H1 (cell line): ENCODE results near the gene DNAJC7. TPM values are rescaled to one million over a fixed set of nuclear protein-coding genes. Genes with fewer than 3 reads are reported as not detected.

Experiments used
- CTCF ChIA-PET: fragments of 300-600 bp; sonication (Branson Sonifier 250); formaldehyde crosslinking; loops from one replicate; lab custom pipeline; 2021; ENCODE audit not compliant: partially characterized antibody; lab: Charles Lee
- POLR2A ChIA-PET: fragments of 300-600 bp; sonication (Branson Sonifier 250); formaldehyde crosslinking; loops from one replicate; lab custom pipeline; 2021; ENCODE audit warnings: inconsistent platforms; ENCODE audit not compliant: partially characterized antibody; lab: Charles Lee
- DNase-seq, 2 experiments: peaks; one replicate each; pipeline versions ENCODE4 v3.0.0 to v3.0.0-alpha.2; 2010 to 2022; ENCODE audit warnings: low spot score in 2 of 2, low read depth in 1 of 2, mixed read lengths in 1 of 2
- FAIRE-seq: peaks from 2 replicates; lab custom pipeline; 2011; peaks lifted over from hg19 to GRCh38; lab: Jason Lieb, UNC
- H2AFZ ChIP-seq: 2 replicates; pipeline ENCODE4 v1.8.1; 2012; ENCODE audit warnings: low read length, inconsistent platforms
- H2AK5ac ChIP-seq: 2 replicates; pipeline ENCODE4 v1.6.1; 2013; ENCODE audit warnings: low read depth, low read length
- H2BK120ac ChIP-seq: replicated peaks from 2 replicates; pipeline ENCODE3; 2013; ENCODE audit warnings: low read depth, low read length, inconsistent platforms
- H2BK12ac ChIP-seq: 2 replicates; pipeline ENCODE4 v1.6.1; 2013; ENCODE audit warnings: low read depth, low read length
- H2BK15ac ChIP-seq: 2 replicates; pipeline ENCODE4 v1.6.1; 2013; ENCODE audit warnings: low read length
- H2BK20ac ChIP-seq: 2 replicates; pipeline ENCODE4 v1.6.1; 2013; ENCODE audit warnings: low read length
- H2BK5ac ChIP-seq: 2 replicates; pipeline ENCODE4 v1.6.1; 2013; ENCODE audit warnings: low read depth, low read length
- H3K14ac ChIP-seq: 2 replicates; pipeline ENCODE4 v1.6.1; 2013; ENCODE audit warnings: inconsistent platforms; ENCODE audit not compliant: insufficient read length
- H3K18ac ChIP-seq: 2 replicates; pipeline ENCODE4 v1.6.1; 2013; ENCODE audit warnings: low read length; ENCODE audit errors: extremely low read depth
- H3K23ac ChIP-seq: 2 replicates; pipeline ENCODE4 v1.6.1; 2013; ENCODE audit warnings: inconsistent platforms; ENCODE audit not compliant: insufficient read length
- H3K23me2 ChIP-seq: 2 replicates; pipeline ENCODE4 v1.6.1; 2013; ENCODE audit warnings: low read depth, low read length
- H3K27ac ChIP-seq: 2 replicates; pipeline ENCODE4 v1.6.1; 2011; ENCODE audit warnings: low read depth, low read length, inconsistent platforms
- H3K27me3 ChIP-seq, 4 experiments: replicated peaks in 1 of 4; 1 replicate in 1 of 4; 2 replicates in 3 of 4; pipeline versions ENCODE4 v1.6.1 to v1.8.1; 2011 to 2013; ENCODE audit warnings: low read length in 3 of 4, mild to moderate bottlenecking in 3 of 4, inconsistent platforms in 2 of 4, mixed read lengths in 2 of 4, moderate library complexity in 1 of 4; ENCODE audit not compliant: control insufficient read depth in 3 of 4, insufficient read depth in 3 of 4; ENCODE audit errors: extremely low read depth in 1 of 4
- H3K36me3 ChIP-seq, 4 experiments: 2 replicates each; pipeline versions ENCODE4 v1.6.1 to v1.8.1; 2011 to 2013; ENCODE audit warnings: mild to moderate bottlenecking in 4 of 4, low read length in 3 of 4, moderate library complexity in 2 of 4, control low read depth in 1 of 4, inconsistent platforms in 1 of 4; ENCODE audit not compliant: insufficient read depth in 4 of 4, control insufficient read depth in 2 of 4
- H3K4ac ChIP-seq: replicated peaks from 2 replicates; pipeline ENCODE3; 2013; ENCODE audit warnings: low read length, low read depth, mixed read lengths, inconsistent platforms; ENCODE audit not compliant: insufficient read length
- H3K4me1 ChIP-seq, 4 experiments: replicated peaks in 1 of 4; 1 replicate in 1 of 4; 2 replicates in 3 of 4; pipeline versions ENCODE4 v1.6.1 to v1.8.1; 2011 to 2013; ENCODE audit warnings: low read length in 3 of 4, inconsistent platforms in 2 of 4, mixed read lengths in 1 of 4; ENCODE audit not compliant: insufficient read depth in 4 of 4, control insufficient read depth in 3 of 4
- H3K4me2 ChIP-seq, 2 experiments: 2 replicates each; pipeline versions ENCODE4 v1.6.1 to v1.8.1; 2011 to 2013; ENCODE audit warnings: low read depth in 2 of 2, low read length in 2 of 2, control low read depth in 1 of 2, inconsistent platforms in 1 of 2, mild to moderate bottlenecking in 1 of 2; ENCODE audit not compliant: insufficient read depth in 1 of 2
- H3K4me3 ChIP-seq, 4 experiments: fragments of 200-600, 300-600 bp in 1 of 4; sonication (generic), shearing (Covaris generic), sonication (Bioruptor Twin) in 1 of 4; 2 replicates each; pipeline versions ENCODE4 v1.5.1 to v1.8.1; 2011 to 2016; ENCODE audit warnings: low read length in 4 of 4, low read depth in 3 of 4, control low read depth in 2 of 4, inconsistent platforms in 2 of 4, mild to moderate bottlenecking in 2 of 4, mixed read lengths in 1 of 4, moderate library complexity in 1 of 4; ENCODE audit not compliant: insufficient read depth in 2 of 4; ENCODE audit errors: extremely low read depth in 1 of 4
- H3K56ac ChIP-seq: replicated peaks from 2 replicates; pipeline ENCODE3; 2013; ENCODE audit warnings: low read depth, mild to moderate bottlenecking, mixed read lengths, low read length, inconsistent platforms; ENCODE audit not compliant: insufficient read length
- H3K79me1 ChIP-seq: 2 replicates; pipeline ENCODE4 v1.6.1; 2013; ENCODE audit warnings: low read depth, low read length, control low read depth
- H3K79me2 ChIP-seq, 2 experiments: 2 replicates each; pipeline versions ENCODE4 v1.6.1 to v1.8.1; 2012 to 2013; ENCODE audit warnings: low read length in 2 of 2, mild to moderate bottlenecking in 2 of 2, inconsistent platforms in 1 of 2; ENCODE audit not compliant: insufficient read depth in 2 of 2, control insufficient read depth in 1 of 2
- H3K9ac ChIP-seq, 4 experiments: replicated peaks in 1 of 4; 1 replicate in 1 of 4; 2 replicates in 3 of 4; pipeline versions ENCODE4 v1.6.1 to v1.8.1; 2011 to 2013; ENCODE audit warnings: low read depth in 3 of 4, low read length in 3 of 4, control low read depth in 2 of 4, mild to moderate bottlenecking in 2 of 4, moderate library complexity in 2 of 4, inconsistent platforms in 1 of 4; ENCODE audit errors: extremely low read depth in 1 of 4
- H3K9me3 ChIP-seq, 2 experiments: 2 replicates each; pipeline versions ENCODE4 v1.6.1 to v1.8.1; 2012 to 2013; ENCODE audit warnings: mild to moderate bottlenecking in 2 of 2, moderate library complexity in 2 of 2, control low read depth in 1 of 2, inconsistent platforms in 1 of 2, low read depth in 1 of 2, low read length in 1 of 2, mixed read lengths in 1 of 2; ENCODE audit not compliant: insufficient read depth in 2 of 2
- H4K20me1 ChIP-seq, 2 experiments: replicated peaks in 1 of 2; 2 replicates each; pipeline versions ENCODE3 to v1.8.1; 2011 to 2013; ENCODE audit warnings: inconsistent platforms in 2 of 2, low read length in 2 of 2, mild to moderate bottlenecking in 1 of 2; ENCODE audit not compliant: insufficient read depth in 2 of 2, control insufficient read depth in 1 of 2
- H4K5ac ChIP-seq: 2 replicates; pipeline ENCODE4 v1.6.1; 2013; ENCODE audit warnings: low read length, low read depth, mixed read lengths, inconsistent platforms; ENCODE audit not compliant: insufficient read length
- H4K8ac ChIP-seq: 2 replicates; pipeline ENCODE4 v1.8.0; 2013; ENCODE audit warnings: mild to moderate bottlenecking, moderate library complexity, low read length, inconsistent platforms; ENCODE audit not compliant: insufficient read depth; ENCODE audit errors: extremely low read depth
- H4K91ac ChIP-seq: replicated peaks from 2 replicates; pipeline ENCODE3; 2013; ENCODE audit warnings: low read length, mixed read lengths, inconsistent platforms; ENCODE audit not compliant: insufficient read length
- SIN3A ChIP-seq, 2 experiments: IDR thresholded peaks in 1 of 2; conservative IDR thresholded peaks in 1 of 2; 2 replicates each; pipeline ENCODE4 v1.6.1; 2011 to 2012; ENCODE audit warnings: low read length in 2 of 2, improper control_type of control experiment in 1 of 2, low read depth in 1 of 2, mild to moderate bottlenecking in 1 of 2
- WGBS, 2 experiments: shearing (Covaris generic) in 1 of 2; methylation state at CpG; one replicate each; pipeline versions ENCODE4 v1.1.6 to v1.1.7; 2013 to 2015; ENCODE audit warnings: low lambda C conversion rate in 2 of 2, mixed read lengths in 2 of 2, inconsistent platforms in 1 of 2, low coverage in 1 of 2, missing lambda C conversion rate in 1 of 2; ENCODE audit not compliant: insufficient replicate concordance in 2 of 2, insufficient coverage in 1 of 2, insufficient read length in 1 of 2; ENCODE audit errors: extremely low coverage in 1 of 2, missing lambda C conversion rate in 1 of 2; 5-methylcytosine and 5-hydroxymethylcytosine counted together
- polyA plus RNA-seq, 7 experiments: library from polyadenylated mRNA; depleted of rRNA in 3 of 7; stranded (reverse) in 5 of 7; unstranded in 2 of 7; fragments of >200 nt in 5 of 7; fragments of 200-250 nt in 2 of 7; gene quantifications; 1 replicate in 5 of 7; 2 replicates in 1 of 7; 4 replicates in 1 of 7; pipeline versions ENCODE4 v1.2.1 to v1.2.3, GENCODE V29; 2011 to 2013; ENCODE audit warnings: missing spikeins in 2 of 7, mixed read lengths in 2 of 7
- total RNA-seq: library from RNA; stranded (reverse); fragmentation: NEBNext Ultra II Directional; extraction: Animal tissue kit (Norgen Biotek cat#: 25700); gene quantifications from 2 replicates; pipeline ENCODE4 v1.2.1, GENCODE V29; 2021

Gene DNAJC7
- total and polyA plus RNA-seq, 2 of the 8 experiments (the other 6 are each of a cell fraction or from before 2014, with no cell fraction given), result 31.0 to 148 TPM

DNA sequence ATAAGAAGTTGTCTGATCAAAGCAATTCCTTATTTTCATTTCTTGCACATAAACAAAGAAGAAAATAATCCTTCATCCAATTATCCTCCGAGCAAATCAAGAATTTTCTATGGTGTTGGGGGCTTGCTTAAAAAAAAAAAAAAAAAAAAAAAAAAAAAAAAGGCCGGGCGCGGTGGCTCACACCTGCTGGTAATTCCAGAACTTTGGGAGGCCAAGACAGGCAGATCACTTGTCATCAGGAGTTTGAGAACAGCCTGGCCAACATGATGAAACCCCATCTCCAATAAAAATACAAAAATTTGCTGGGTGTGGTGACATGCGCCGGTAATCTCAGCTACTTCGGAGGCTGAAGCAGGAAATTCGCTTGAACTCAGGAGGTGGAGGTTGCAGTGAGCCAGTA, 31.3 kb downstream of the DNAJC7 start:
- H4K20me1 ChIP-seq, result peaks cover 7% of the 10 kb centered on the region in 2 experiments
- H3K9me3 ChIP-seq, result no peaks in the 10 kb centered on the region
- H3K18ac ChIP-seq, result no peak overlapping the region
- no peak overlapping the region for H3K4ac ChIP-seq
- H4K91ac ChIP-seq, result no peak overlapping the region
- no peak overlapping the region for H2BK15ac ChIP-seq
- no peak overlapping the region for H4K5ac ChIP-seq
- H3K27me3 ChIP-seq, result no peaks in the 10 kb centered on the region; a peak in 1 of 7 replicates
- no peak overlapping the region for H2AK5ac ChIP-seq
- H3K27ac ChIP-seq, result no peak overlapping the region
- H3K4me3 ChIP-seq, result no peak overlapping the region
- DNase-seq (no peak), FAIRE-seq (no peak)
- no peaks in the 10 kb centered on the region; the same call in 1 of the 2 replicates for H3K23me2 ChIP-seq
- no peak overlapping the region for H3K14ac ChIP-seq
- no peak overlapping the region for H3K9ac ChIP-seq
- no peak overlapping the region for H3K56ac ChIP-seq
- H2AFZ ChIP-seq, result no peak overlapping the region
- WGBS, 2 experiments, result 98% methylated on average over 5 of the region's 8 CpGs; no CpG with 5 or more reads in 1 of the 2 experiments
- no peak overlapping the region for H2BK20ac ChIP-seq
- no peak overlapping the region for H3K23ac ChIP-seq
- no peak overlapping the region for H2BK12ac ChIP-seq
- H3K36me3 ChIP-seq, result peaks cover 50 to 96% (median 77%) of the 10 kb centered on the region in 4 experiments
- no peak overlapping the region for H4K8ac ChIP-seq
- H2BK5ac ChIP-seq, result no peak overlapping the region
- no peak overlapping the region for H3K4me2 ChIP-seq
- H3K79me1 ChIP-seq, result no peaks in the 10 kb centered on the region
- no peaks in the 10 kb centered on the region for H3K4me1 ChIP-seq
- no peak overlapping the region for H2BK120ac ChIP-seq
- CTCF ChIA-PET, result interaction anchor here (0.7 to 1.8 kb wide), 3 partner anchors 23 to 420 kb away, joined by 4 to 6 read pairs (median 4); no protein-coding TSS in a partner anchor
- POLR2A ChIA-PET, result interaction anchor here (1.2 kb wide), 1 partner anchor 16 kb away, joined by 3 read pairs; no protein-coding TSS in a partner anchor
- no peaks in the 10 kb centered on the region for H3K79me2 ChIP-seq
- no peak for TF ChIP-seq SIN3A (conservative IDR thresholded peaks at IDR 0.05 in 1 of 2, IDR thresholded peaks at IDR 0.05 in 1 of 2; ENCODE audit: low read depth in 1 of 2, low read length in 2 of 2)
